Activated effector memory CD4-positive, alpha-beta T cell treated with Interleukin-2 at 50 U/mL for 16 hours (primary cell): ENCODE data around the gene ITGA2B.
"Not testable (repeated sequence)": the region's sequence is repeated elsewhere in the genome, so short reads cannot be mapped to it uniquely, and the experiment has no call there.

Experiments
- DNase-seq: peaks from one replicate; pipeline ENCODE4 v3.0.0-alpha.2; 2020

Gene ITGA2B

DNA sequence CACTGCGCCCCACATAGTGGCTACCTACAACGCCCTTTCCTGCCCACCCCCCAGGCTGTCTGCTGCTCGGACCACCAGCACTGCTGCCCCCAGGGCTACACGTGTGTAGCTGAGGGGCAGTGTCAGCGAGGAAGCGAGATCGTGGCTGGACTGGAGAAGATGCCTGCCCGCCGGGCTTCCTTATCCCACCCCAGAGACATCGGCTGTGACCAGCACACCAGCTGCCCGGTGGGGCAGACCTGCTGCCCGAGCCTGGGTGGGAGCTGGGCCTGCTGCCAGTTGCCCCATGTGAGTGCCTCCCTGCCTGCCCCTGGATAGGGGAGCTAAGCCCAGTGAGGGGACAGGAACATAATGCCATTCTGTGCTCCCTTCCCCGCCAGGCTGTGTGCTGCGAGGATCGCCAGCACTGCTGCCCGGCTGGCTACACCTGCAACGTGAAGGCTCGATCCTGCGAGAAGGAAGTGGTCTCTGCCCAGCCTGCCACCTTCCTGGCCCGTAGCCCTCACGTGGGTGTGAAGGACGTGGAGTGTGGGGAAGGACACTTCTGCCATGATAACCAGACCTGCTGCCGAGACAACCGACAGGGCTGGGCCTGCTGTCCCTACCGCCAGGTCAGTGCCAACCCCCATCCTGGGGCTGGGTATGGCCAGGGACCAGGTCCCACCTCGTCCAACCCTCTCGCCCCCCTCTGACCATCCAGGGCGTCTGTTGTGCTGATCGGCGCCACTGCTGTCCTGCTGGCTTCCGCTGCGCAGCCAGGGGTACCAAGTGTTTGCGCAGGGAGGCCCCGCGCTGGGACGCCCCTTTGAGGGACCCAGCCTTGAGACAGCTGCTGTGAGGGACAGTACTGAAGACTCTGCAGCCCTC is 37.3 kb downstream of the ITGA2B start:
- no peak for DNase-seq

DNA sequence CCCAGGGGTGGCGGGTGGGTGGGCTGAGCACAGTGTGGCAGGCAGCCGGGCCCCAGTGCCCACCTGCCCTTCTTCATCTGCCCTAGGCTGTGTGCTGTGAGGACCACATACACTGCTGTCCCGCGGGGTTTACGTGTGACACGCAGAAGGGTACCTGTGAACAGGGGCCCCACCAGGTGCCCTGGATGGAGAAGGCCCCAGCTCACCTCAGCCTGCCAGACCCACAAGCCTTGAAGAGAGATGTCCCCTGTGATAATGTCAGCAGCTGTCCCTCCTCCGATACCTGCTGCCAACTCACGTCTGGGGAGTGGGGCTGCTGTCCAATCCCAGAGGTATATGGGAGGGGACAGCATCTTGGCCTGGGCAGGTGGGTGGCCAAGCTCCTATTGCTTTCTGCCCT is 38.0 kb downstream of the ITGA2B start:
- DNase-seq = no peak

DNA sequence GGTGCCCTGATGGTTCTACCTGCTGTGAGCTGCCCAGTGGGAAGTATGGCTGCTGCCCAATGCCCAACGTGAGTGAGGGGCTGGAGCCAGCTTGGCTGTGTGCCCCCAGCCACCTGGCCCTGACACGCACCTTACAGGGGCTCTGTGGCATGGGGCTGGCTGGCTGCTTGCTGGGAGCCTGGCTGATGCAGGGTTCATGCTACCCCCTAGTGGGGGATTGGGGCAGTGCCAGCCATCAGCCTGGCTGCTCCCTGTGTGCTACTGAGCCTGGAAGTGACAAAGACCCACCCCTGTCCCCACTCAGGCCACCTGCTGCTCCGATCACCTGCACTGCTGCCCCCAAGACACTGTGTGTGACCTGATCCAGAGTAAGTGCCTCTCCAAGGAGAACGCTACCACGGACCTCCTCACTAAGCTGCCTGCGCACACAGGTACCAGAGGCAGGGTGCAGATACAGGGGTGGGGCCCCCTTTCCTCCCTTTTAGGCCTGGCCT is 38.7 kb downstream of the ITGA2B start:
- peak; percentile 51 for DNase-seq

DNA sequence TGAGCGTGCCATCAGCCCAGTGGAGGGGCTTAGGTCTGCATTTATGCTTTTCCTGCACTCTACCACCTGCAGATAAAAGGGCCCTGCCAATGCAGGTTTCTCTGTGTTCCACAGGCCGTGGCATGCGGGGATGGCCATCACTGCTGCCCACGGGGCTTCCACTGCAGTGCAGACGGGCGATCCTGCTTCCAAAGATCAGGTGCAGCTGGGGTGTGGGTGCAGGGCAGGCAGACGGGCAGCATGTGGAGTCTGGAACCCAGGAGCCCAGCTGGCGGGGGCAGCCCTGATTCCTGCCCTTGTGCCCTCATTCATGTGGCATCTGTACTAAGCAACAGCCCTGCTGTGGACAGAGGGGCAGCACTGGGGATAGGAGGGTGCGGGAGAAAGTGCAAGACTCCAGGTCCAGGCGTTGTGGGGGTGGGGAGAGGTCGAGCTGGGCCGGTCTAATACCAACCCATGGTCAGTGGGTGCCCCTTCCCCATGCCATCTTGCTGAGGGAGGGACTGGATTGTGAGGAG is 39.8 kb downstream of the ITGA2B start:
- DNase-seq = no peak

DNA sequence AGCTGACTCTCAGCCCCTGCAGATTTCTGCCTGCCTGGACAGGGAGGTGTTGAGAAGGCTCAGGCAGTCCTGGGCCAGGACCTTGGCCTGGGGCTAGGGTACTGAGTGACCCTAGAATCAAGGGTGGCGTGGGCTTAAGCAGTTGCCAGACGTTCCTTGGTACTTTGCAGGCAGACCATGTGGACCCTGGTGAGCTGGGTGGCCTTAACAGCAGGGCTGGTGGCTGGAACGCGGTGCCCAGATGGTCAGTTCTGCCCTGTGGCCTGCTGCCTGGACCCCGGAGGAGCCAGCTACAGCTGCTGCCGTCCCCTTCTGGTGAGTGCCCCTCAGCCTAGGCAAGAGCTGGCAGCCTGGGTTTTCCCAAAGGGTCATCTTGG is 40.5 kb downstream of the ITGA2B start:
- DNase-seq = no peak

DNA sequence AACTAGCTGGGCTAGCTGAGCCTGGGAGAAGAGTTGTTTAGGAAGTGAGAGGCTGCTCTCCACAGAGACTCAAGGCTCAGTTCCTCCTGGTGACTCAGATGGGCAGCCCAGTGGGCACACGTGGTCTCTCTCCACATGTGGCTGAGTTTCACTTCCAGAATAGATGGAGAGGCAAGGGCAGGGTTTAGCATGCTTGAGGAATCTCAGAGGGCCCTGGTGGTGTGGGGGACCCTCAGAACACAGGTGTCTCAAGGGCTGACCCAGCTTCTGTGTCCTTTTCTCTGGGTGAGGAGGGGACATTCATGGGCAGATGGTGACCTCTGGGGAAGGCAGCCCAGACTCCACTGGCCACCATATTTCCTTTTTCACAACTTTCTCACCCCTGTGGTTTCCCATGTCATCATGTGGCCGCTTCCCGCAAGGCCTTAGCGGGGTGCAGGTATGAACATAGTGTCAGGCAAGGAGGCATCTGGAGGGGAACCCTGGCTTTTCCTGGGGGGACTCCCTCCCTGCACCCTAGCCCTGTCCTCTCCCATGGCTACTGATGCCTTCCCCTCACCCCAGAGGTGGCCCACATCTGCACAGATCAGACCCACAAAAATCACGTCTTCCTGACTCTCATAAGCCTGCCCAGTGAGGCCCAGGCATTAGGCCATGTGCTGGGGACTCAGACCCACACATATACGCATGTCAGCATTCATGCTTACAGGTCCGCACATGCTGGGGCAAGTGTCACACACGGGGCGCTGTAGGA is 41.0 kb downstream of the ITGA2B start:
- no peak for DNase-seq

DNA sequence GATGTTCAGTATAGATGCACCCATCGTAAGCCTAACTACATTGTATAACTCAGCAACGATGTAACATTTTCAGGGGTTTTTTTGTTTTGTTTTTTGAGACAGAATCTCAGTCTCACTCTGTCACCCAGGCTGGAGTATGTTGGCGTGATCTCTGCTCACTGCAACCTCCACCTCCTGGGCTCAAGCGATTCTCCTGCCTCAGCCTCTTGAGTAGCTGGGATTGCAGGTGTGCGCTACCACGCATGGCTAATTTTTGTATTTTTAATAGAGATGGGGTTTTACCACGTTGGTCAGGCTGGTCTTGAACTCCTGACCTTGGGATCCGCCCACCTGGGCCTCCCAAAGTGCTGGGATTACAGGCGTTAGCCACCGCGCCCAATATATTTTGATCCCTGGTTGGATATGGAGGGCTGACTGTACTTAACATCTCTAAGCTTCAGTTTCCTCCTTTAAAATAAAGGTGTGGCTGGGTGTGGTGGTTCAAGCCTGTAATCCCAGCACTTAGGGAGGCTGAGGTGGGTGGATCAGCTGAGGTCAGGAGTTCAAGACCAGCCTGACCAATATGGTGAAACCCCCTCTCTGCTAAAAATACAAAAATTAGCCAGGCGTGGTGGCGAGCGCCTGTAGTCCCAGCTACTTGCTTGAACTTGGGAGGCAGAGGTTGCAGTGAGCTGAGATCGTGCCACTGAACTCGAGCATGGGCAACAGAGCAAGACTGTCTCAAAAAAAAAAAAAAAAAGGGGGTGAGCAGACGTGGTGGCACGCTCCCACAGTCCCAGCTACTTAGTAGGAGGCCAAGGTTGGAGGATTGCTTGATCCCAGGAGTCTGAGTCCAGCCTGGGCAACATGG is 42.0 kb downstream of the ITGA2B start:
- DNase-seq = not testable (repeated sequence)

DNA sequence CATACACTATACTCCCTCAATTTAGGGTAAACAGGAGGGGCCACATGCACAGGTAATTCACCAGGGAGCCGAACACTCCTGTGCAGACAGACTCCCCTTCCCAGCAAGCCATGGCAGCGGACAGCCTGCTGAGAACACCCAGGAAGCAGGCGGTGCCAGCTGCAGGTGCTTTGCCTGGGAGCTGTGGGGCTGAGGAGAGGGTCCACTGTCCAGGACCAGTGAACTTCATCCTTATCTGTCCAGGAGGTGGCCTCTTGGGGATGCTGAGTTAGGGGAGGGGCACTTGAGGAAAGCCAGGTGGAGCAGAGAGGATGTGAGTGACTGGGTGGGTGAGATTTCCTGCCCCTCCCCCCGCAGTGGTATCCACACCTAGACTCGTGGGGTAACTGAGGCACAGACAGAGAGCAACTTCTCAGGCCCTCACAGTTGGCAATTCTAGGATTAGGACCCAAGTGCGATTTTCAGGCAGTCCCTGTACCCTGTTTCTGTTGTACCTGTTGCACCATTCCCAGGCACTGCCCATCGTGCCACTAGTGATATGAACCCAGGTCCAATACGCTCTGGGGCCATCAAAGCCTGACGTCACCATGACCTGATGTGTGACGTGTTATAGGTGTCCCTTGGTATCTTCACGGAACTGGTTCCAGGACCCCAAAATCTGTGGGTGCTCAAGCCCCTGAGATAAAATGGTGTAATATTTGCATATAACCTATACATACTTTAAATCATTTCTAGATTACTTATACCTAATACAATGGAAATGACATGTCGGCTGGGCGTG is 43.2 kb downstream of the ITGA2B start:
- DNase-seq = no peak

DNA sequence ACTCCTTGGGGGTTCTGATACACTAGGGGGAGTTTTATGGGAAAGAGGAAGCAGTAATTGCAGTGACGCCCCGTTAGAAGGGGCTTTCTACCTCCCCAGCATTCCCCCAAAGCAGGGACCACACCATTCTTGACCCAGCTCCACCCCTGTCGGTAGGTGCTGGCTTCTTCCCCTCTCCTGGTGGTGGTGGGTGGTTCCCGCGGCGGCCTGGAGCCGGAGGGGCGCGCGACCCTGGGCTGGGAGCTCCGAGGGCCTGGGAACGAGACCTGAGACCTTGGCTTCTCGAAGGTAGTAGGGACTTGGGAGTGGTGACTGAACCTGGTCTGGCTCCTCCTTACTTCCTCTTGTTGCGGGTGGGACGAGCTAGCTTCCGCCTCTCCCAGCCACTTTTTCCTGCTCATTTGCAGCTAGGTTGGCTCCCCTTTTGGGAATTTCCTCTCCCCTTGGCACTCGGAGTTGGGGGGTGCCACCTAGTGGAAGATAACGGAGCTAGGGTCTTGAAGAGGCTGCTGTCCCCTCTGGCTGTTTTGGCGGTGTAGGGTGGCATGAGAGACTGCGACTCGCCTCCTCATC is 43.9 kb downstream of the ITGA2B start:
- peak; percentile 25 for DNase-seq

DNA sequence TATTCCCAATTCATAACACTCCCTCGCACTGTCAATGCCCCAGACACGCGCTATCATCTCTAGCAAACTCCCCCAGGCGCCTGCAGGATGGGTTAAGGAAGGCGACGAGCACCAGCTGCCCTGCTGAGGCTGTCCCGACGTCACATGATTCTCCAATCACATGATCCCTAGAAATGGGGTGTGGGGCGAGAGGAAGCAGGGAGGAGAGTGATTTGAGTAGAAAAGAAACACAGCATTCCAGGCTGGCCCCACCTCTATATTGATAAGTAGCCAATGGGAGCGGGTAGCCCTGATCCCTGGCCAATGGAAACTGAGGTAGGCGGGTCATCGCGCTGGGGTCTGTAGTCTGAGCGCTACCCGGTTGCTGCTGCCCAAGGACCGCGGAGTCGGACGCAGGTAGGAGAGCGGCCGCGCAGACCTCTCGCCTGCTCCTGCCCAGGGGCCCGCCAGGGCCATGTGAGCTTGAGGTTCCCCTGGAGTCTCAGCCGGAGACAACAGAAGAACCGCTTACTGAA is 44.5 kb downstream of the ITGA2B start, which contains the start of gene GRN:
Gene GRN (plus strand): TSS at position 364 of the 515 bp plus-strand sequence. CDS start 3,863 bp downstream, outside the sequence.
- peak; percentile 80 for DNase-seq

DNA sequence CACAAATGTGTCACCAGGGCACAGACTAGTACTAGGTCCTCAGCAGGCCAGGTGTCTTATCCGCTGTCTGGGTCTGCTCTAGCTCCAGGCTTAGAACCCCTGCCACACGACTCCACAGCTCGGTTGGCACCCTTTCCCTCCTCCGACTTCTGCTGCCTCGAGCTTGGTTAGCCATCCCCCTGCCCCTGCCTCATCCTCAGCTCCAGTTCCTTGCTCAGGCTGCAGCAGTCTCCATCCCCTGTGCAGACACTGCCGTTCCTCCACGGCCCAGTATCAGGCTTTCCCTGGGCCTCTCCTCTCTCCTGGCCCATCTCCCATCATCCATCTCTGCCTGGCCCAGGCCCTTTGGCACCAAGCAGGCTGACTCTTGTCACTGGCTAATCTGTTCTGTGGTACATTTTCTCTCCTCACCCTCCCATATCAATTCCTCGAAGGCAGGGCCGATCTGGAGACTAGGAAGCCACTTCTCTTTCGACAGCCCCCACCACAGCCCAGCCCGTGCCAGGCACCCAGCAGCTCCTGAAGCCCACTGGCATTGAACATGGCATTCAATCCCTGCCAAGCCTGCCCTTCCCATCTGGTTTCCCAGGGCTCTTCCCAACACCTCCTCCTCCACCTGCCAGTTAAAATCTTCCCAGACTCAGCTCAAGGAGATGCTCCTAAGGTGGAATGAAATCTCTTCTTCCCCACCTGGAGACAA is 45.8 kb downstream of the ITGA2B start:
- DNase-seq = no peak

DNA sequence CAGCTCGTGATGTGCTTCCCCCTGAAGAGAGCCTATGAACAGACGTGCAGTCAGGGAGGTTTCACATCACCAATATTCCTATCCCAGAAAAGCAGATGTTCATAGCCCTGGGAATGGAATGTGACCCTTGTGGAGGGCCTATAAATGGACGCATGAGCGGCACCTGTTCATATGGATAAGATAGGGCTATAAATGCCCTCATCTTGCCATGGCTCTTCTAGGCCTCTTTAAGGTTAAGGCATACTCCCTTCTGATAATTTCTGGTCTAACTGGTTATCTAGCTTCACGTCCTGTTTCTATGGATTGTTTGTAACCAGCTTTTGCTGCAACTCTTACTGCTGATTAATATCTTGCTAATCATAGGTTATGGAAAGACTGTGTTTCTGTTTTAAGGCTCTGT is 48.9 kb downstream of the ITGA2B start:
- not testable (repeated sequence) for DNase-seq

DNA sequence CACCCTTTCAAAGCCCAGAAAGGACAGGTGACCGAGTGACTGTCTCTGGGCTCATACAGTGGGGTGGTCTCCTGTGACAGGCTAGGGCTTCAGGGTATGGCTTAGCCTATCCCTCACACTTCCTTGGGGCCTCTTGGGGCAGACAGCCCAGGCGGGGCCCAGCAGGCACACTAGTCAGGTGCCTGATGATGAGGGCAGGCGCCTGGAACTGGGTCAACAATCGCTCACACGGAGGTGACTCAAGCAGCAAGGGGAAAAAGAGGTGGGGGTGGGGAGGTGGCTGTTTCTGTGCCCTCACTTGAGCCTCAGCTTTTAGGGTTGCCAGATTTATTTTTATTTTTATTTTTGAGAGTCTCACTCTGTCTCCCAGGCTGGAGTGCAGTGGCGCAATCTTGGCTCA is 50.7 kb downstream of the ITGA2B start:
- no peak for DNase-seq

DNA sequence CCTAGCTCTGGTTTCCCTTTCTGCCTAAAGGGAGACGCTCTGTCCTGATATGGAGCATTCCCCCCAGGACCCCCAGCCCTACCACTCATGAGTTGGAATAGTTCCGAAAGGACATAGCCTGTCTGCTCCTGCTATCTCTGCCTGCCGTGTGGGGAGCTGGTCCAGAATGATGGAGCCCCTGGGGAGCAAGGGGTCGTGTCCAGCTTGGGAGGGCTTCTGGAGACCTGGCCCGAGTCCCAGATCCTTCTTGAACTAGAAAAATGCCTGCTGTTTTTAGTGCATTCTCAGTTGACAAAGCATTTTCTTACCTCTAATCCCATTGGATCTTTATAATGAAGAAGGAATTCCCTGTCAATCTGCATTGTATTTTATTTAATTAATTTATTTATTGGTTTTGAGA is 53.5 kb downstream of the ITGA2B start:
- DNase-seq = no peak

DNA sequence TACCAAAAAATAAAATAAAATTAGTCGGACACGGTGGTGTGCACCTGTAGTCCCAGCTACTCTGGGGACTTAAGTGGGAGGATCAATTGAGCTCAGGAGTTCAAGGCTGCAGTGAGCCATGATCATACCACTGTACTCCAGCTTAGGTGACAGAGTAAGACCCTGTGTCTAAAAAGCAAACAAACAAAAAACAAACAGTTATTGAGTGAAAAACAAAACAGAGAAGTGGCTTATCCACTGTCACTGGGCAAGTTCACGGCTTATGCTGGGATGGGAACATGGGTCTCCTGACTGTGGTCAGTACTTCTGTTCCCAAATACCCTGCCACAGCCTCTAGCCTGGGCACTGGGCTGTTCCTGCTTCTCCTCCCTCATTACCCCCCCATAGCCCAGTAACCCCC is 53.9 kb downstream of the ITGA2B start:
- no peak for DNase-seq

DNA sequence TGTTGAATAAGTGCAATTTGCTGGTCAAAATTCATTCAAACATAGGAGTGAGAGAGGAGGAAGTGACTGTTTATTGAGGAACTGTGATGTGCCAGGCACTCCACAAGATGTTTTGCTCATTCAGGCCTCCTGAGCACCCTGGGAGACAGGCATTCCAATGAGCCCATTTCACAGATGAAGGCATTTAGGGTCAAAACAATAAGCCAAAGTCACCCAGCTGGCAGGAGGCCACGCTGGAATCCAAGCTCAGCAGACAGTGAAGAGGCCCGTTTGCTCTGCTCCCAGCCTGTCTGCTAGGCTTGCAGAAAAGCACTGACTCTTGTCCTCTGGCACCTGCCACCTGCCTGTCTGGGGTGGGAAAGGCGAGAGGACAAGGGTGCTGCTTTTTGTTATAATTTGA is 54.7 kb downstream of the ITGA2B start:
- DNase-seq = no peak

DNA sequence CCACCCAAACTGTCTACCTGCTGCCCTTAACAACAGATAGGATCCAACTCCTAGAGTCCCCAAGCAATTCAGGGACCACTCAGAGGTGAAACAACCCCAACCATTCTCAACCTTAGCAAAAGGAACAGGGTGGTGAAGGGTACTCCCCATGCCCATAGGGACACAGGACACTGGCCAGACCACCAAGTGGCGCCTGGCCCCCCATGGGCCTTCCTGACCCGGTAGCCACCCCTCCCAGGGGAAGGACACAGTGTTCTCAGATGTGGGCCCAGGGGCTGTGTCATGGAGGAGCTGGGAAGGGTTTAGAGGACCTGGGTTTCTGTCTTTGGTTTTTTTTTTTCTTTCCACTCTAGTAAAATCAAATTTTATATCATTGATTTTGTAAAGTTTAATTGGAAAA is 55.1 kb downstream of the ITGA2B start:
- no peak for DNase-seq

DNA sequence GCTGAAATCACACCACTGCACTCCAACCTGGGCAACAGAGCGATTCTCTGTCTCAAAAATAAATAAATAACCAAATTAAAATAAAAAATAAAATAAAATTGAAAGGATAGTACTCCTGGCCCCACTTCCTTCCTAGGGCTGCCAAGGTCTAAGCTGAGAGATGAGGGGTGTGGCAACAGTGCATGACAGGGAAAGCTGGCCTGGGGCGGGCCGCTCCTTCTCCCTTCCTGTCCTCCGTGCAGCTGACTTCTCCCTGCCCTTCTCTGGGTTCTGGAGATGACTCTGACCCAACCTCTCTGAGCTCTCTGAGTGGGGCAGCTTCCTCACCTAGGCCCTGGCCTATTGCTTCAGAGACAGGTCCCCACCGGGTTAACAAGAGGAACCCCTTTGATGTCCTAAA is 56.1 kb downstream of the ITGA2B start:
- DNase-seq = no peak

DNA sequence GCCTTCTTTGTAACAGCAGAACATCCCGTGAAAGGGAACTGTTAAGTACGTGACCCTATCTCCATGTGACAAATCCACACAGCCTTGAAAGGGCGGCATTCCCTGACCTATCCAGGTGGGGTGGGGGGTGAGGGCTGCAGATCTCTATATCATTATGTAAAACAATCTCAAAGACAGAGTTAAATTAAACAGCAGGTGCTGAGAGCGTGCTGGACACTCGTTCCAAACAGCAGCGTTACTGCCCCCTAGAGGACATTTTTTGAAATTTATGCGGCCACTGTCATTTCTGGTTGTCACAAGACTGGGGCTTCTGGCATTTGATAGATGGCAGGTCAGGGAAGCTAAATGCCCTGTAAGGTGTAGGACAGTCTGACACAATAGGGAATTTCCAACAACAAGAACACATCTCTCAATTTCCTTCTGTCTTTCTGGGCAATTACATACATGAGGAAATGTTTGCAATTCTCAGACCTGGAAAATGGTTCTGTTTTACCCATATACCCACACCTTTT is 58.1 kb downstream of the ITGA2B start:
- DNase-seq = peak; percentile 33

DNA sequence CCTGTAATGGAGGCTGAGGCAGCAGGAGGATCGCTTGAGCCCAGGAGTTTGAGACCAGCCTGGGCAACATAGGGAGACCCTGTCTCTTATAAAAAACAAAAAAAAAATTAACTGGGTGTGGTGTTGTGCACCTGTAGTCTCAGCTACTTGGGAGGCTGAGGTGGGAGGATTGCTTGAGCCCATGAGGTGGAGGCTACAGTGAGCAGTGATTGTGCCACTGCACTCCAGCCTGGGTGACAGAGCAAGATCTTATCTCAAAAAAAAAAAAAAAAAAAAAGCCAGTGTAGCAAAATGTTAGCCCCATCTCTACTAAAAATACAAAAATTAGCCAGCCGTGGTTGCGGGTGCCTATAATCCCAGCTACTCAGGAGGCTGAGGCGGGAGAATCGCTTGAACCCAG is 59.2 kb downstream of the ITGA2B start:
- DNase-seq = not testable (repeated sequence)
